G401 (cell line): ENCODE results near the gene VGLL4. TPM values are rescaled to one million over a fixed set of nuclear protein-coding genes. Genes with fewer than 3 reads are reported as not detected.

Source experiments
- DNase-seq: peaks from one replicate; pipeline ENCODE4 v3.0.0-alpha.2; 2015; ENCODE audit warnings: low spot score
- in situ Hi-C: cut with HindIII; loops from 2 replicates; pipeline ENCODE4 v1.10.0; 2016; ENCODE audit warnings: low sequenced_read_pairs, mixed read lengths
- total RNA-seq: library from RNA; depleted of rRNA; stranded (reverse); fragments of >200 nt; shearing (Covaris generic); gene quantifications from 2 replicates; pipeline ENCODE4 v1.2.3, GENCODE V29; 2014

VGLL4 gene
- total RNA-seq, 1 experiment from 2014 or later = 84.7 TPM

- in situ Hi-C loops = no loop called here
- no peak for DNase-seq
Observed at GRCh38 chr3:11613319-11613718, 30.4 kb downstream of the VGLL4 start.

GRCh38 chr3:11612515-11613188 is 31.1 kb downstream of the VGLL4 start:
- in situ Hi-C loops = no loop called here
- DNase-seq = no peak

GRCh38 chr3:11611341-11611799 is 32.3 kb downstream of the VGLL4 start:
- in situ Hi-C loops = no loop called here
- DNase-seq = no peak

- DNase-seq = no peak
- in situ Hi-C loops = no loop called here
Observed at GRCh38 chr3:11610700-11611275, 32.9 kb downstream of the VGLL4 start.

GRCh38 chr3:11610044-11610671 is 33.6 kb downstream of the VGLL4 start:
- in situ Hi-C loops = no loop called here
- DNase-seq = no peak

- in situ Hi-C loops = no loop called here
- DNase-seq = no peak
Observed at GRCh38 chr3:11609481-11609880, 34.2 kb downstream of the VGLL4 start.

- no peak for DNase-seq
- in situ Hi-C loops = no loop called here
Observed at GRCh38 chr3:11607816-11608215, 35.9 kb downstream of the VGLL4 start.

- in situ Hi-C loops = no loop called here
- no peak for DNase-seq
Observed at GRCh38 chr3:11606865-11607440, 36.8 kb downstream of the VGLL4 start.

- DNase-seq = no peak
- in situ Hi-C loops = no loop called here
Observed at GRCh38 chr3:11606090-11606784, 37.5 kb downstream of the VGLL4 start.

GRCh38 chr3:11605398-11605797 is 38.3 kb downstream of the VGLL4 start:
- DNase-seq = no peak
- in situ Hi-C loops = no loop called here

GRCh38 chr3:11604139-11604892 is 39.4 kb downstream of the VGLL4 start:
- no peak for DNase-seq

GRCh38 chr3:11603628-11604027 is 40.1 kb downstream of the VGLL4 start:
- no peak for DNase-seq
- in situ Hi-C loops = loop anchor here (5.0 kb wide), 1 partner anchor 34 kb away; no protein-coding TSS in a partner anchor

More at GRCh38 chr3:11604139-11604892, 39.4 kb downstream of the VGLL4 start:
- in situ Hi-C loops = loop anchor here (5.0 kb wide), 1 partner anchor 33 kb away; no protein-coding TSS in a partner anchor

GRCh38 chr3:11602886-11603527 is 40.7 kb downstream of the VGLL4 start:
- in situ Hi-C loops = loop anchor here (5.0 kb wide), 1 partner anchor 34 kb away; no protein-coding TSS in a partner anchor
- no peak for DNase-seq

- no peak for DNase-seq
- in situ Hi-C loops = loop anchor here (5.0 kb wide), 1 partner anchor 35 kb away; no protein-coding TSS in a partner anchor
Observed at GRCh38 chr3:11602239-11602840, 41.4 kb downstream of the VGLL4 start.

- DNase-seq = no peak
- in situ Hi-C loops = loop anchor here (5.0 kb wide), 1 partner anchor 36 kb away; no protein-coding TSS in a partner anchor
Observed at GRCh38 chr3:11601446-11602238, 42.1 kb downstream of the VGLL4 start.

- peak; percentile 50 for DNase-seq
- in situ Hi-C loops = loop anchor here (5.0 kb wide), 1 partner anchor 37 kb away; no protein-coding TSS in a partner anchor
Observed at GRCh38 chr3:11600501-11601282, 43.0 kb downstream of the VGLL4 start.
